ENCODE data around the gene GPR83.
A peak's percentile ranks its signal among the peaks of the same experiment; 100 is the strongest.
"Not testable (repeated sequence)": the region's sequence is repeated elsewhere in the genome, so short reads cannot be mapped to it uniquely, and the experiment has no call there.

The GPR83 gene

GRCh38 chr11:94370576-94370975 lies 30.6 kb downstream of the GPR83 start:
- DNase-seq (ENCODE audit: low read depth, low spot score) = not testable (repeated sequence)

- DNase-seq (ENCODE audit: low read depth, low spot score) = not testable (repeated sequence)
Observed at GRCh38 chr11:94350850-94351563, 50.2 kb downstream of the GPR83 start.

GRCh38 chr11:94346311-94346710 lies 54.9 kb downstream of the GPR83 start:
- not testable (repeated sequence) for DNase-seq (ENCODE audit: low read depth, low spot score)

GRCh38 chr11:94343495-94343894 lies 57.7 kb downstream of the GPR83 start:
- DNase-seq (ENCODE audit: low read depth, low spot score) = no peak

- no peak for DNase-seq (ENCODE audit: low read depth, low spot score)
Observed at GRCh38 chr11:94342250-94342649, 59.0 kb downstream of the GPR83 start.

- no peak for DNase-seq (ENCODE audit: low read depth, low spot score)
Observed at GRCh38 chr11:94338651-94339050, 62.6 kb downstream of the GPR83 start.

GRCh38 chr11:94336033-94336432 lies 65.2 kb downstream of the GPR83 start:
- DNase-seq (ENCODE audit: low read depth, low spot score) = no peak

GRCh38 chr11:94332814-94333213 lies 68.4 kb downstream of the GPR83 start:
- DNase-seq (ENCODE audit: low read depth, low spot score) = peak; percentile 15

GRCh38 chr11:94330789-94331188 lies 70.4 kb downstream of the GPR83 start:
- DNase-seq (ENCODE audit: low read depth, low spot score) = no peak

- no peak for DNase-seq (ENCODE audit: low read depth, low spot score)
Observed at GRCh38 chr11:94329501-94329900, 71.7 kb downstream of the GPR83 start.

- no peak for DNase-seq (ENCODE audit: low read depth, low spot score)
Observed at GRCh38 chr11:94328587-94329080, 72.6 kb downstream of the GPR83 start.
